ENCODE results near the gene ERP27. TPM values are rescaled to one million over a fixed set of nuclear protein-coding genes. Genes with fewer than 3 reads are reported as not detected.

The ERP27 gene
- total RNA-seq, 1 experiment from 2014 or later: 2.3 TPM

- H3K27me3 Mint-ChIP-seq (ENCODE audit: unreplicated experiment): no peaks in the 10 kb centered on the region
- H3K27ac Mint-ChIP-seq (ENCODE audit: unreplicated experiment): no peak overlapping the region
- no peaks in the 10 kb centered on the region for H3K9me3 Mint-ChIP-seq (ENCODE audit: low read depth, unreplicated experiment)
- intact Hi-C loops (cut with micrococcal nuclease; ENCODE audit: unreplicated experiment): no loop called here
- H3K4me3 Mint-ChIP-seq (ENCODE audit: low read depth, unreplicated experiment): no peak overlapping the region
- no TSS peak for BruUV-seq (replicated peaks)
- peaks cover 11% of the 10 kb centered on the region for H3K4me1 Mint-ChIP-seq (ENCODE audit: low read depth, unreplicated experiment)
- no peak for DNase-seq
- CTCF ChIA-PET: no interaction called here
- no peak for TF ChIP-seq CTCF (IDR thresholded peaks at IDR 0.05; ENCODE audit: unreplicated experiment)
- H3K36me3 Mint-ChIP-seq (ENCODE audit: insufficient read depth, unreplicated experiment): no peaks in the 10 kb centered on the region
Observed at GRCh38 chr12:14964406-14964805, 26.1 kb upstream of the ERP27 start.

- no TSS peak for BruUV-seq (replicated peaks)
- no peak for DNase-seq
- Mint-ChIP-seq H3K4me3 (ENCODE audit: low read depth, unreplicated experiment) (no peak overlapping the region), H3K36me3 (ENCODE audit: insufficient read depth, unreplicated experiment) (no peaks in the 10 kb centered on the region), H3K4me1 (ENCODE audit: low read depth, unreplicated experiment) (peaks cover 11% of the 10 kb centered on the region), H3K9me3 (ENCODE audit: low read depth, unreplicated experiment) (no peaks in the 10 kb centered on the region), H3K27me3 (ENCODE audit: unreplicated experiment) (no peaks in the 10 kb centered on the region), H3K27ac (ENCODE audit: unreplicated experiment) (no peak overlapping the region)
- intact Hi-C loops (cut with micrococcal nuclease; ENCODE audit: unreplicated experiment): no loop called here
- CTCF ChIA-PET: no interaction called here
- TF ChIP-seq CTCF (IDR thresholded peaks at IDR 0.05; ENCODE audit: unreplicated experiment): no peak
Observed at GRCh38 chr12:14963520-14963919, 25.2 kb upstream of the ERP27 start.

- H3K27me3 Mint-ChIP-seq (ENCODE audit: unreplicated experiment): no peaks in the 10 kb centered on the region
- H3K4me3 Mint-ChIP-seq (ENCODE audit: low read depth, unreplicated experiment): no peak overlapping the region
- BruUV-seq (replicated peaks): no TSS peak
- TF ChIP-seq CTCF (IDR thresholded peaks at IDR 0.05; ENCODE audit: unreplicated experiment): no peak
- no peaks in the 10 kb centered on the region for H3K9me3 Mint-ChIP-seq (ENCODE audit: low read depth, unreplicated experiment)
- CTCF ChIA-PET: no interaction called here
- no peak overlapping the region for H3K27ac Mint-ChIP-seq (ENCODE audit: unreplicated experiment)
- peaks cover 11% of the 10 kb centered on the region for H3K4me1 Mint-ChIP-seq (ENCODE audit: low read depth, unreplicated experiment)
- intact Hi-C loops (cut with micrococcal nuclease; ENCODE audit: unreplicated experiment): no loop called here
- no peaks in the 10 kb centered on the region for H3K36me3 Mint-ChIP-seq (ENCODE audit: insufficient read depth, unreplicated experiment)
- no peak for DNase-seq
Observed at GRCh38 chr12:14962797-14963196, 24.5 kb upstream of the ERP27 start.

GRCh38 chr12:14962153-14962539, 23.8 kb upstream of the ERP27 start:
- H3K27ac Mint-ChIP-seq (ENCODE audit: unreplicated experiment): no peak overlapping the region
- DNase-seq: no peak
- CTCF ChIA-PET: no interaction called here
- no peak for TF ChIP-seq CTCF (IDR thresholded peaks at IDR 0.05; ENCODE audit: unreplicated experiment)
- peaks cover 11% of the 10 kb centered on the region for H3K4me1 Mint-ChIP-seq (ENCODE audit: low read depth, unreplicated experiment)
- H3K27me3 Mint-ChIP-seq (ENCODE audit: unreplicated experiment): no peaks in the 10 kb centered on the region
- no peak overlapping the region for H3K4me3 Mint-ChIP-seq (ENCODE audit: low read depth, unreplicated experiment)
- H3K36me3 Mint-ChIP-seq (ENCODE audit: insufficient read depth, unreplicated experiment): no peaks in the 10 kb centered on the region
- BruUV-seq (replicated peaks): no TSS peak
- intact Hi-C loops (cut with micrococcal nuclease; ENCODE audit: unreplicated experiment): no loop called here
- H3K9me3 Mint-ChIP-seq (ENCODE audit: low read depth, unreplicated experiment): no peaks in the 10 kb centered on the region

Measured in Calu3 (cell line).